ENCODE measurements around the gene TP53BP1.
"Not testable (repeated sequence)": the region's sequence is repeated elsewhere in the genome, so short reads cannot be mapped to it uniquely, and the experiment has no call there.

The TP53BP1 gene

GRCh38 chr15:43420435-43420834, 72.5 kb downstream of the TP53BP1 start:
- DNase-seq = no peak

DNA sequence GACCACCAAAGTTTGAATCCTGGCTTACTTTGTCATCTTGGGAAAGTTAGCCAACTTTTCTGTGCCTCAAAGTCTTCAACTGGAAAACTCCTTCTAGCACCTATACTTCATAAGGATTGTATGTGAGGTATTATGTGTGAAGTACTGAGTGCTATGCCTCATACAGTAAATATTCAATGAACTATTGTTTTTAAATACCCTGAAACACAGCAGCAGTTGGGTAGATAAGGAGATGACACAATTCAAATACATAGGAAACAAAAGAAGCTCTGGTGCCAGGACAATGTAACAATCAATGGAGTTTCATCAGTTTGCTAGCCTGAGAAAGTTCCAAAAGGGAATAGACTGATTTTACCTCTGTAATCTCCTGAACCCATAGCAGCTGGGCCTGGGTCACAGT, 78.8 kb downstream of the TP53BP1 start:
- DNase-seq = no peak

- DNase-seq = no peak
Observed at GRCh38 chr15:43412096-43412495, 80.9 kb downstream of the TP53BP1 start.

DNA sequence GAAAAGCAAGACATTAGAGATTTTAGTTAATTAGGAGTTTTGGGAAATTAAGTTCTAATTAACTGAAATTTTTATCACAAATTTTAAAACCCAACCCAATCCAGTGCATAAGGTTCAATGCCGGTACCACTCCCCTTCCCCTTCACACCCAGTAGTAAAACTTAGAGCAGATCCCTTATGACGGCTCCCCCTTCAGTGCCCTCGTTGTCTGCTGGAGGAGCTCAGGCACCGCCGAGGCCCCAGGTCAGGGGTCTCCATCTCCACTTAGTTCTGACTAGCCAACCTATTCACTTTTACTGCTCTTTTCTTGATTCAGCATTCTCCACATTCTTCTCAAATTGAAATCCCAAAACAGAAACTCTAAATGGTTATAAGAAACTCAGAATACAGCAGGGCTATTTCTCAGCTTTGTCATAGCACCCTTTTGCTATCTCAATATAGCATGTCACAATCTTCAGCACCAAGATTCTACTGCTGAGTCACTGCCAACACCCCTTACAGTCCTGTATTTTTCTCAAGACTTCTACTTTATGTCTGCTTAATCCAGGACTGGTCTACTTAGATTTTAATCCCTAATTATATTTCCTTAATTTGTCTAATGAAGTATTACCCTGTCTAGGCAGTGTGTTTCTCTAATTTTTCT, 82.3 kb downstream of the TP53BP1 start:
- DNase-seq = no peak

GRCh38 chr15:43408789-43409188, 84.2 kb downstream of the TP53BP1 start:
- peak in 4 of 58 donors; percentile 3 to 19 (median 11) for DNase-seq

DNA sequence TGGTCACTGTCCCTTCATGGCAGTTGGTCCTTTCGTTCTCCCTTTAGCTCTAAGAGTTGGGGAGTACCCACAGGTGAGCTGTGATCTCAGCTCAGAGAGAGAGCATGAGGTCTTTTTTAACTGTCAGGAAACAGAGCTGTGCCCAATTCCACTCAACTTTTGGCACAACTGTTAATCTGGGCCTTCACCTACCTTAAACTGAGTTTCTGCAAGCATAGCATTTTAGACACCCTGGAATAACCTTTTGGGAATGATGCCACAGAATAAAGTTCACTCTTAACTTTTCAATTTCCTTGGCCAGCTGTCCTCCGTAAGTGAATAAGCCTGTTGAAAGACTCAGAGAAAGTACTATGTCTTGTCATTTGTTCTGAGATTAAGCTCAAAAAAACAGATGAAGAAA, 86.1 kb downstream of the TP53BP1 start:
- DNase-seq = no peak

- no peak for DNase-seq
Observed at GRCh38 chr15:43406189-43406588, 86.8 kb downstream of the TP53BP1 start.

DNA sequence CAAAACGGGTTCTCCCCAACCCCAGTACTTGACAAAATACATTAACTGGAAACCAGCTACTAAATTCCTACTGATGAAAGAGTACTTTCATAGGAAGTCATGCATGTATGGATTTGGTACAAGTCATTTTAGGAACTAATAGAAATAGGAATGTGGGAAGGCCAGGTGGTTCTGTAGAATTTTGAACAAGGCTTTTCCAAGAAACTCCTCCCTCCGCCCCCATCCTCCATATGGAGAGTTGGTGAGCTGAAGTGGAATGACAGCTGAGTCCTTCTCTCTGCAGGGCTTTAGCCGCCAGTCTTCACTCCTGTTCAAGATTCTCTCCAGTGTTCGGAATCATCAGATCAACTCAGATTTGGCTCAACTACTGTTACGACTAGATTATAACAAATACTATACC, 88.8 kb downstream of the TP53BP1 start:
- DNase-seq = peak in 22 of 58 donors; percentile 1 to 63 (median 32)

DNA sequence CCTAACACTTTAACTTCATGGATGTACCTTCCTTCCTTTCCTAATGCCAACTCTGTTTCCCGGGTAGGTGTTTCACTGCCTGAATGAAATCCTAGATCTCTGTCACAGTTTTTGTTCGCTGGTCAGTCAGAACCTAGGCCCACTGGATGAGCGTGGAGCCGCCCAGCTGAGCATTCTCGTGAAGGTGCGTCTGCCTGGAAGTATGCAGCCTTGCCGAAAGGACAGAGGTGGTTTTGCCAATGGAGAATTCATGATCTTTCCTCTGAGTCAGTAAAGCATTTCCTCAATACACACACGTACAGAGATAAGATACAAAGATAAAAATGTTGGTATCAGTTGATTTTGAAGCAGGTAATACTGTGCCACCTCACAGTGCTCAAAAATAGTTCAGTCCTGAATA, 89.3 kb downstream of the TP53BP1 start:
- DNase-seq = no peak

- no peak for DNase-seq
Observed at GRCh38 chr15:43402255-43402654, 90.7 kb downstream of the TP53BP1 start.

DNA sequence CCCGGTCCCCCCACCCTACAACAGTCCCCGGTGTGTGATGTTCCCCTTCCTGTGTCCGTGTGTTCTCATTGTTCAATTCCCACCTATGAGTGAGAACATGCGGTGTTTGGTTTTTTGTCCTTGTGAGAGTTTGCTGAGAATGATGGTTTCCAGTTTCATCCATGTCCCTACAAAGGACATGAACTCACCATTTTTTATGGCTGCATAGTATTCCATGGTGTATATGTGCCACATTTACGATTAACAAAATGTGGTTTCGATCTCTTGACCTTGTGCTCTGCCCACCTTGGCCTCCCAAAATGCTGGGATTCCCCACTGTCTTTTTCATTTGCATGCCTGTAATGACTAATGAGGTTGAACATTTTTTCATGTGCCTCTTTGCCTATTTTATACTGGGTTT, 99.4 kb downstream of the TP53BP1 start:
- DNase-seq = not testable (repeated sequence)

- no peak for DNase-seq
Observed at GRCh38 chr15:43390723-43391122, 102.2 kb downstream of the TP53BP1 start.

DNA sequence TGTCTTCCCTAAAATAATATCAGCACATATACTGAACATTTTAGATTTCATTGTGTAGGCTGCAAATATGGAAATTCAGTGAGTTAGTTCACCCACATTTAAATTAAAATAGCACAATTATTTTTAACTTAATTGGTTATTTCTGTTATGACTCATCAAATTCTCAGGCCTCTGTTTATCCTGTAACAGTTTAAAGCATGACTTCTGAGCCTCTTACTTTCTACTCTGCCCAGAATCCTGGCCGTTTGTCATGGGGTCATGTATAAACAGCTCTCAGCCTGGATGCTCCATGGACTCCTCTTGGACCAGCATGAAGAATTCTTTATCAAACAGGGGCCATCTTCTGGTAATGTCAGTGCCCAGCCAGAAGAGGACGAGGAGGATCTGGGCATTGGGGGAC, 109.9 kb downstream of the TP53BP1 start:
- DNase-seq = peak in 1 of 58 donors; percentile 6

GRCh38 chr15:43382310-43382709, 110.6 kb downstream of the TP53BP1 start:
- DNase-seq = no peak

DNA sequence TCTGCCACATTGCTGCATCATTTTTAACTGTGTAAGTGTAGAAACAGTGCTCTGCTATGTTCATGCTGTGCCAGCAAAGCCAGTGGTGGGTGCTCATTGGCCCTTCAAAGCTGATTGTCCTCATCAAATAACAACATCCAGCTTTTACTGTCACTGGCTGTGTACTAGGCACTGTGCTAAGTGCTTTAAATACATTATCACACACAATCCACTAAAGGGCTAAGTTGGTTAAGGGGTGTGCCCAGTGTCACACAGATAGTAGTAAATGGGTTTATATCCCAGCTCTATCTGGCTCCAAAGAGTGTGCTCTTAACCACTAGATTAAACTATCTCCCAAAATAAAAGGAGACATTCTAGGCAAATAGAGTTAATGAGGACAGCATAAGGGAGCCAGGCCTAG, 114.4 kb downstream of the TP53BP1 start:
- DNase-seq = no peak

- no peak for DNase-seq
Observed at GRCh38 chr15:43376017-43376705, 116.8 kb downstream of the TP53BP1 start.

GRCh38 chr15:43370975-43371974, 121.7 kb downstream of the TP53BP1 start, which contains the start of the genes TUBGCP4 and ZSCAN29:
TSS of gene TUBGCP4 (plus strand) at chr15:43371101. CDS start at chr15:43371355, 254 bp downstream.
TSS of gene ZSCAN29 (minus strand) at chr15:43371043. CDS start at chr15:43369913, 1,130 bp downstream.
- peak in 57 of 58 donors; percentile 11 to 84 (median 68) for DNase-seq

GRCh38 chr15:43370310-43370974, 122.5 kb downstream of the TP53BP1 start:
- peak in 12 of 58 donors; percentile 9 to 55 (median 38) for DNase-seq

- no peak for DNase-seq
Observed at GRCh38 chr15:43361313-43361903, 131.5 kb downstream of the TP53BP1 start.

GRCh38 chr15:43360821-43361220, 132.1 kb downstream of the TP53BP1 start:
- DNase-seq = no peak

Data from anterior cingulate cortex (tissue), 58 donors.